ENCODE measurements around the gene LHFPL4. TPM values are rescaled to one million over a fixed set of nuclear protein-coding genes. Genes with fewer than 3 reads are reported as not detected.

The LHFPL4 gene
- total RNA-seq, 3 donors from 2014 or later (not counting 1 experiment from before 2014, with no cell fraction given): not detected

DNA sequence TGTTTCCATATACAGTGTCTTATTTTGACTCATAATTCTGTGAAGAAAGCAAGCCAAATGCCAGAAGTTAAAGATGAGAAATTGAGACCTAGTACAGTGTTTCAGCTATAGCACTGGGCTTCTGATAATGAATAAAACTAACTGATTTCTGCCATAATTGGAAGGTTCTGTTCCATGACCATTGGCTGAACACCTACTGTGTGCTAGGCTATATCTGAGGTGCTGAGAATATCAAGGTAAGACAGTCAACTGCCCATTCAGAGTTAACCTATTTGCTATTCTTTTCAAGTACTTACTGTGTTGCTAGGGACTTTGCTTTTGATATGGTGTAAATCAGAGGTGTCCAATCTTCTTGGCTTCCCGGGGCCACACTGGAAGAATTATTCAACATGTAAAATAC lies 73.4 kb downstream of the LHFPL4 start:
- Mint-ChIP-seq H3K27ac (no peak overlapping the region), H3K36me3 (peaks cover 2% of the 10 kb centered on the region), H3K9me3 (no peaks in the 10 kb centered on the region), H3K27me3 (ENCODE audit: low read depth in 2 of 2) (no peaks in the 10 kb centered on the region), H3K4me3 (no peak overlapping the region), H3K4me1 (no peaks in the 10 kb centered on the region)
- Histone ChIP-seq H3K9me3 (ENCODE audit: control insufficient read depth, insufficient read depth, low read length) (no peaks in the 10 kb centered on the region), H3K4me1 (ENCODE audit: control insufficient read depth, insufficient read depth, low read length) (no peaks in the 10 kb centered on the region), H3K36me3 (ENCODE audit: control insufficient read depth, insufficient read depth, low read length) (peaks cover 46% of the 10 kb centered on the region), H3K4me3 (ENCODE audit: low read length) (no peak overlapping the region), H3K27me3 (ENCODE audit: control insufficient read depth, insufficient read depth, low read length) (no peaks in the 10 kb centered on the region), H3K27ac (ENCODE audit: low read length) (no peak overlapping the region)
- intact Hi-C loops (cut with micrococcal nuclease): no loop called here
- DNase-seq (no peak), ATAC-seq (no peak)
- WGBS (ENCODE audit: insufficient coverage): no CpG with 5 or more reads among the region's 1 CpG
- TF ChIP-seq CTCF (IDR thresholded peaks at IDR 0.05): no peak

GRCh38 chr3:9476935-9477334 lies 76.7 kb downstream of the LHFPL4 start:
- Histone ChIP-seq H3K27me3 (ENCODE audit: control insufficient read depth, insufficient read depth, low read length) (no peaks in the 10 kb centered on the region), H3K9me3 (ENCODE audit: control insufficient read depth, insufficient read depth, low read length) (no peaks in the 10 kb centered on the region), H3K27ac (ENCODE audit: low read length) (no peak overlapping the region), H3K36me3 (ENCODE audit: control insufficient read depth, insufficient read depth, low read length) (peaks cover 77% of the 10 kb centered on the region), H3K4me1 (ENCODE audit: control insufficient read depth, insufficient read depth, low read length) (no peaks in the 10 kb centered on the region), H3K4me3 (ENCODE audit: low read length) (no peak overlapping the region)
- H3K4me1 Mint-ChIP-seq: no peaks in the 10 kb centered on the region
- TF ChIP-seq CTCF (IDR thresholded peaks at IDR 0.05): no peak
- no peaks in the 10 kb centered on the region for H3K27me3 Mint-ChIP-seq (ENCODE audit: low read depth in 2 of 2)
- DNase-seq (no peak), ATAC-seq (no peak)
- H3K36me3 Mint-ChIP-seq: peaks cover 27% of the 10 kb centered on the region
- no peak overlapping the region for H3K4me3 Mint-ChIP-seq
- no peak overlapping the region for H3K27ac Mint-ChIP-seq
- 100% methylated on average over 5 of the region's 5 CpGs for WGBS (ENCODE audit: insufficient coverage)
- no peaks in the 10 kb centered on the region for H3K9me3 Mint-ChIP-seq
- intact Hi-C loops (cut with micrococcal nuclease): no loop called here

GRCh38 chr3:9474482-9474881 lies 79.1 kb downstream of the LHFPL4 start:
- Mint-ChIP-seq H3K27ac (no peak overlapping the region), H3K9me3 (no peaks in the 10 kb centered on the region), H3K4me3 (no peak overlapping the region), H3K36me3 (peaks cover 42% of the 10 kb centered on the region), H3K27me3 (ENCODE audit: low read depth in 2 of 2) (no peaks in the 10 kb centered on the region), H3K4me1 (peaks cover 0 to 5% of the 10 kb centered on the region in 2 donors)
- DNase-seq: no peak
- WGBS (ENCODE audit: insufficient coverage): 98% methylated on average over 5 of the region's 6 CpGs
- Histone ChIP-seq H3K36me3 (ENCODE audit: control insufficient read depth, insufficient read depth, low read length) (peaks cover 78% of the 10 kb centered on the region), H3K9me3 (ENCODE audit: control insufficient read depth, insufficient read depth, low read length) (no peaks in the 10 kb centered on the region), H3K27me3 (ENCODE audit: control insufficient read depth, insufficient read depth, low read length) (no peaks in the 10 kb centered on the region), H3K27ac (ENCODE audit: low read length) (no peak overlapping the region), H3K4me3 (ENCODE audit: low read length) (no peak overlapping the region), H3K4me1 (ENCODE audit: control insufficient read depth, insufficient read depth, low read length) (no peaks in the 10 kb centered on the region)
- intact Hi-C loops (cut with micrococcal nuclease): no loop called here
- no peak for ATAC-seq
- no peak for TF ChIP-seq CTCF (IDR thresholded peaks at IDR 0.05)

DNA sequence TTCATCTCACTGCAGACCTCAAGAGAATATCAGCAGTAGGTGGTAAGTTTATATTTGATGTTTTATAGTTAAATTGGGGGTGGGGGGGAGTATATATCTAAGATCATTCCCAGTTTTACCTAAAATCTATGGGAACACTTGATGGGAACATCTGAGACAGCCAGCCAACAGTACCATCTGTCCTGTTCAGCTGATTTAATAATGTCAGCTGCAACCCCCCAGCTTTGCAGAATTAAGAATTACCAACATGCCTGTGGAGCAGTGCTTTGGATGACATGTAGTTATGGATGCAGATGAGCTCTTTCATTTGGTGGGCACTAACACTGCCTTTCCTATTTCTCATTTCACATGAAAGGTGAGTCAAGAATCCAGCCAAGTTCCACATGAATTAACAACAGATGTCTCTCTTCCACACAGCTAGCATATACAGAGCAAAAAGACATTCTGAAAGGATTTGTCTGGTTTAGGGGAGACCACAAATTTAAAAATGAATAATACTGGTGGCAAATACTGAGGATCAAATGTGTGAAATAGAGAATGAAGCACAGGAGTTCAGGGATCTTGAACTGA lies 80.0 kb downstream of the LHFPL4 start:
- Histone ChIP-seq H3K4me1 (ENCODE audit: control insufficient read depth, insufficient read depth, low read length) (no peaks in the 10 kb centered on the region), H3K4me3 (ENCODE audit: low read length) (no peak overlapping the region), H3K27me3 (ENCODE audit: control insufficient read depth, insufficient read depth, low read length) (no peaks in the 10 kb centered on the region), H3K36me3 (ENCODE audit: control insufficient read depth, insufficient read depth, low read length) (peaks cover 80% of the 10 kb centered on the region), H3K27ac (ENCODE audit: low read length) (no peak overlapping the region), H3K9me3 (ENCODE audit: control insufficient read depth, insufficient read depth, low read length) (no peaks in the 10 kb centered on the region)
- no peak for DNase-seq
- intact Hi-C loops (cut with micrococcal nuclease): no loop called here
- peaks cover 42% of the 10 kb centered on the region for H3K36me3 Mint-ChIP-seq
- H3K4me3 Mint-ChIP-seq: no peak overlapping the region
- H3K27ac Mint-ChIP-seq: peak overlapping the region; percentile 29
- ATAC-seq: no peak
- peaks cover 5 to 9% of the 10 kb centered on the region in 2 donors for H3K4me1 Mint-ChIP-seq
- no peak for TF ChIP-seq CTCF (IDR thresholded peaks at IDR 0.05)
- H3K27me3 Mint-ChIP-seq (ENCODE audit: low read depth in 2 of 2): no peaks in the 10 kb centered on the region
- H3K9me3 Mint-ChIP-seq: no peaks in the 10 kb centered on the region
